C4-2B (cell line): ENCODE measurements around the gene ZNF275.

Experiments
- H3K27ac ChIP-seq: fragments of 450-650 bp; 2 replicates; pipeline ENCODE4 v1.5.1; 2017
- ZFX ChIP-seq: fragments of 450-650 bp; IDR thresholded peaks from 2 replicates; pipeline ENCODE4 v1.6.1; 2017
- TF ChIP-seq, protein P1 (sequence below): fragments of 450-650 bp; conservative IDR thresholded peaks from 2 replicates; pipeline ENCODE4 v1.5.1; 2017; ENCODE audit warnings: mild to moderate bottlenecking

ZNF275 gene

DNA sequence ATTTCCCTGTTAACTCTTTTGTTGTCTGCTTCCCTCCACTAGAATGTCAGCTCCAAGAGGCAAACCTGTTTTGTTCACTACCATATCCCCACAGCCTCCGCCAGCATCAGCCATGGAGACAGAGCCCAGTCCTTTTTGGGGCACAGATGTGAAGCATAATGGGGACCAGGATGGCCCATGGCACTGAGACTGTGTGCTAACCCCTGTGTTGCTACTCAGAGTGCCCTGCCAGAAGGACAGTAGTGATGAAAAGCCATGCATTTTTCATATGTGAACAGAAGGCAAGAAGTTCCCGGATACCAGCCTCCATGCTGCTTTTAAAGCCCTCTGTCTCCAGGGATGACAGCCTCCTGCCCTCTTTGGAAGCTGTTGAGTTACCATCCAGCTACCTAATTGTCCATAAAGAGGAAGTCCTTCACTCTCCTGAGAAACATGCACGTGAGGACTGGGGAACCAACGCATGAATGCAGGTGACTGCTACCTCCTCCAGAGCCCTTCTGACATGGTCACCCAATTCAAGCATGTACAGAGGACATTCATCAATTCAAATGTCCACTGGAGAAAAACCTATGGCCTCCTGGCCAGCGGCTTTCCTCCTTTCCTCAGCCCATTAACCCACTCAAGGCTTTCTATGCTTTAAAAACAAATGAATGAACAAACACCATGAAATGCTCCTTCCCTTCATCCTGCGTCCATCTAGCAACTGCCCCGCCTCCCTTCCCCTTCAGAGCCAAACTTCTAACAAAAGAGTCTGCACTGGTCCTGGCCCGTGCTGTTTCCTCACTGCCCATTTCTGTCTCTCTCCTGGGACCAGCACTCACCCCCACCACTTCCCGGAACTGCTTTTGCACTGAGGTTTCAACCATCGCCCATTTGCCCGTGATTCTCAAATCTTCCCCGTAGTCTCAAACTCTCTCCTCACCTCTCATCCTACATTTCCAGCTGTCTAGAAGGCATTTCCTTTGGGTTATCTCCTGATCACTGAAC is 30.4 kb upstream of the ZNF275 start:
- TF ChIP-seq, protein P1, sequence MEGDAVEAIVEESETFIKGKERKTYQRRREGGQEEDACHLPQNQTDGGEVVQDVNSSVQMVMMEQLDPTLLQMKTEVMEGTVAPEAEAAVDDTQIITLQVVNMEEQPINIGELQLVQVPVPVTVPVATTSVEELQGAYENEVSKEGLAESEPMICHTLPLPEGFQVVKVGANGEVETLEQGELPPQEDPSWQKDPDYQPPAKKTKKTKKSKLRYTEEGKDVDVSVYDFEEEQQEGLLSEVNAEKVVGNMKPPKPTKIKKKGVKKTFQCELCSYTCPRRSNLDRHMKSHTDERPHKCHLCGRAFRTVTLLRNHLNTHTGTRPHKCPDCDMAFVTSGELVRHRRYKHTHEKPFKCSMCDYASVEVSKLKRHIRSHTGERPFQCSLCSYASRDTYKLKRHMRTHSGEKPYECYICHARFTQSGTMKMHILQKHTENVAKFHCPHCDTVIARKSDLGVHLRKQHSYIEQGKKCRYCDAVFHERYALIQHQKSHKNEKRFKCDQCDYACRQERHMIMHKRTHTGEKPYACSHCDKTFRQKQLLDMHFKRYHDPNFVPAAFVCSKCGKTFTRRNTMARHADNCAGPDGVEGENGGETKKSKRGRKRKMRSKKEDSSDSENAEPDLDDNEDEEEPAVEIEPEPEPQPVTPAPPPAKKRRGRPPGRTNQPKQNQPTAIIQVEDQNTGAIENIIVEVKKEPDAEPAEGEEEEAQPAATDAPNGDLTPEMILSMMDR: no peak
- no peak for TF ChIP-seq ZFX
- H3K27ac ChIP-seq: no peak overlapping the region

DNA sequence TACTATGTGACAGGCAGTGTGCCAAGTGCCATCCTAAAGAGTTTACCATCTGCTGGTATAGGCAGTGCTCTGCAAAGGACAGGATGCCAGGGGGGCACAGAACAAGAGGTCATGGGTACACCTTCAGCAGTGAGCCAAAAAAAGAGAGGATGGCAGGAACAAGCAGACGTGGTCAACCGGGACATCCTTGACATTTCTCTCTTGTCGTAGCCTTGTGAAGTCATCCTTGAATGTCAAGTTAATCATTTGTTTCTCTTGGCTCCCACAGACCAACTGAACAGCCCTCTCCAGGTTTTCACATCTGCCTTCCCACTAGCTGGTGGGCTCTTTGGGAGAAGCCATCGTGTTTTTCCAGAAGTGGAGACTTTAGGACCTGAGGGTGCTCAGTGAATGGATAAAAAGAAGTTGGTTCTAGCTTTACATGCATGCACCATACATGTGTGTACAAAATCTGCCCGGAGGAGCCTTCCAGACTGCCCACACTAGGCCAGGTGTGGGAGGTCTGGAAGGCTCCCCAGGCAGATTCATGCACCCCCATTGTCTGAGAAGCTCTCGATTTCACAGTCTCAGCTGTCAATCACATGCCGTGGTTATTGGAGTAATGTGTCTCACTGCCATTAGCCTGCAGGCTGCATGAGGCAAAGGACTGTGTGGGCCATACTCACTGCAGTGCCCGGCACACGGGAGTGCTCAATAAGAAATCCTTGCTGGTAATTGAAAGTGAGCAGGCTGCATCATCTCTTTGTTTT is 28.8 kb upstream of the ZNF275 start:
- no peak for TF ChIP-seq ZFX
- no peak overlapping the region for H3K27ac ChIP-seq

DNA sequence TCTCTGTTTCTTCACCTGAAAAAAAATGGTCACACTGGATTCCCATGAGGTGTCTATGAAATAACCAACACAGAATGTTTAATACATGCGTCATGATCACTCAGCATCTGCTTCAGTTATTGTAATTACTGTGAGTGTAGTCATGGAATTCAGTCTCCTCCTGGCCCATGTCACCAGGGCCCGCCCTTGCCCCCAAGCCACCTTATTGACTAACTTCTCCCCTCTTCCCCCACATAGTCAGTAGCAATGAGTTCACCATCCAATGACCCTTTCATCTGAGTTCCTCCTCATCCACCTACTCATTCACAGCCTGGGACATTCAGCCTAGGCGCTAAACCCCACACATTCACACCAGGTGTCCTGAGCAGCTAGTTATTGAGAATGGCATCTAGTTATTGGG is 28.0 kb upstream of the ZNF275 start:
- no peak for TF ChIP-seq ZFX
- TF ChIP-seq, protein P1: no peak

GRCh38 chrX:153306527-153307115 is 27.3 kb upstream of the ZNF275 start:
- H3K27ac ChIP-seq: no peak overlapping the region
- no peak for TF ChIP-seq ZFX
- TF ChIP-seq, protein P1: no peak

More for the DNA sequence above, 28.0 kb upstream of the ZNF275 start:
- H3K27ac ChIP-seq: no peak overlapping the region

DNA sequence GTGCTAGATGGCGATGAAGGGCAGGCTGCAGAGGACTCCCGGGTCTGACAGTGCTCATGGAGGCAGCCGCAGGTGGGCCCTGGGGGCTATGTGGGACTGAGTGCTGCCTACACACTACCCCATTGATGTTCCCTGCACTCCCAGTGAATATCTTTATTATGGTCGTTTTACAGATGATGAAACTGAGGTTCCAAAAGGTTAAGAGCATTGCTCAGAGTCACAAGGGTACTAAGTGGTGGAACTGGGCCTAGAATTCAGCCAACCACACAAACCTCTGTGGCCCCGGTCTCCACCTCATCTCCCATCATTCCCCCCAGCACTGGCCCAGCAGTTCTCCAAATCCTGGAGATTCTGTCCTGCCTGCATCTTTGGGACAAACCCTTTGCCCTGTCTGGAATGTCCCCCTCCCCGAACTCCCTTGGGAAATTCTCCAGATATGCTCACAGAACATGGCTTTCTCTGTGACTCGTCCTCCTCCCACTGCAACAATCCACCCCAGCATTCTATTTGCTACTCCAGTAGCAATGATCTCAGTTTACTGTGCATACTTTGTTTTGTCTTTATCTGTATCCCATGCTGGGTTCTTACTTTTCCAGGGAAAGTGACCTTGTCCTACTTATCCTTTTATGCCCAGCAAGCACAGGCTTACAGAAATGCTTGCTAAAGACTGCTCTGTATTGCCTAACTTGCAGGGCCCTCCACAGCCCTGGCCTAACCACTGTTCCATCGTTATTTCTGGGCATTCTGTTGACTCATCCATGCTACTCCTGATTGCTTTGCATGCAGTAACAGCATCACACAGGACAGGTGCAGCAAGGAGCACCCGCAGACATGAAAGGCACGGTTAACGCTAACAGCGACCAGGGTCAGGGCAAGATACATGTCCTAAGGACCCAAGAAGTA is 26.4 kb upstream of the ZNF275 start:
- H3K27ac ChIP-seq: no peak overlapping the region
- no peak for TF ChIP-seq ZFX
- TF ChIP-seq, protein P1: no peak

GRCh38 chrX:153310901-153311300 is 23.1 kb upstream of the ZNF275 start:
- no peak overlapping the region for H3K27ac ChIP-seq
- no peak for TF ChIP-seq ZFX
- TF ChIP-seq, protein P1: no peak

- TF ChIP-seq, protein P1: no peak
- TF ChIP-seq ZFX: no peak
These were observed 21.9 kb upstream of the ZNF275 start for GRCh38 chrX:153312041-153312440.

More at GRCh38 chrX:153312041-153312440, 21.9 kb upstream of the ZNF275 start:
- H3K27ac ChIP-seq: no peak overlapping the region
